C4-2B (cell line): ENCODE data around the gene AP4S1.
"Not testable (repeated sequence)": the region's sequence is repeated elsewhere in the genome, so short reads cannot be mapped to it uniquely, and the experiment has no call there.

ENCODE experiments used
- H3K27ac ChIP-seq: fragments of 450-650 bp; 2 replicates; pipeline ENCODE4 v1.5.1; 2017
- CTCF ChIP-seq: fragments of 450-650 bp; conservative IDR thresholded peaks from 2 replicates; pipeline ENCODE4 v1.5.1; 2017; ENCODE audit warnings: mild to moderate bottlenecking
- ZFX ChIP-seq: fragments of 450-650 bp; IDR thresholded peaks from 2 replicates; pipeline ENCODE4 v1.6.1; 2017

The AP4S1 gene

GRCh38 chr14:31060253-31060875 lies 34.9 kb downstream of the AP4S1 start:
- H3K27ac ChIP-seq, result no peak overlapping the region
- no peak for TF ChIP-seq ZFX
- no peak for TF ChIP-seq CTCF

- not testable (repeated sequence) for H3K27ac ChIP-seq
Observed at GRCh38 chr14:31062908-31063307, 37.5 kb downstream of the AP4S1 start.

GRCh38 chr14:31068235-31068634 lies 42.8 kb downstream of the AP4S1 start:
- TF ChIP-seq CTCF (no peak), ZFX (no peak)
- no peak overlapping the region for H3K27ac ChIP-seq

- no peak for TF ChIP-seq CTCF
- TF ChIP-seq ZFX, result no peak
- no peak overlapping the region for H3K27ac ChIP-seq
Observed at GRCh38 chr14:31069343-31069742, 43.9 kb downstream of the AP4S1 start.

GRCh38 chr14:31070431-31070830 lies 45.0 kb downstream of the AP4S1 start:
- H3K27ac ChIP-seq, result no peak overlapping the region
- TF ChIP-seq CTCF, result no peak
- no peak for TF ChIP-seq ZFX

- H3K27ac ChIP-seq, result no peak overlapping the region
- TF ChIP-seq CTCF (no peak), ZFX (no peak)
Observed at GRCh38 chr14:31071151-31071550, 45.7 kb downstream of the AP4S1 start.

GRCh38 chr14:31075144-31075543 lies 49.7 kb downstream of the AP4S1 start:
- H3K27ac ChIP-seq, result no peak overlapping the region
- TF ChIP-seq ZFX, result no peak

- H3K27ac ChIP-seq, result no peak overlapping the region
- TF ChIP-seq CTCF (no peak), ZFX (no peak)
Observed at GRCh38 chr14:31078766-31079165, 53.3 kb downstream of the AP4S1 start.

- TF ChIP-seq ZFX, result no peak
- no peak for TF ChIP-seq CTCF
- no peak overlapping the region for H3K27ac ChIP-seq
Observed at GRCh38 chr14:31080056-31080455, 54.6 kb downstream of the AP4S1 start.
